ENCODE data around the gene RNASE1.

- TF ChIP-seq CTCF (IDR thresholded peaks at IDR 0.05; ENCODE audit: insufficient read depth, low read length, poor library complexity, severe bottlenecking) (no peak), EZH2phosphoT487 (conservative IDR thresholded peaks at IDR 0.05; ENCODE audit: low read length) (no peak)
These were observed 11.0 kb downstream of the RNASE1 start for GRCh38 chr14:20791597-20791996.
